IPS-20b (cell line): ENCODE data around the gene OR51D1.

Experiments
- H3K27ac ChIP-seq: one replicate; pipeline ENCODE4 v1.5.1; 2013; ENCODE audit warnings: low read length
- H3K27me3 ChIP-seq: 2 replicates; pipeline ENCODE4 v1.6.1; 2013; ENCODE audit warnings: mild to moderate bottlenecking, low read length, inconsistent platforms; ENCODE audit not compliant: insufficient read depth
- H3K36me3 ChIP-seq: 2 replicates; pipeline ENCODE4 v1.6.1; 2013; ENCODE audit warnings: low read depth, mild to moderate bottlenecking, inconsistent platforms, low read length, moderate library complexity; ENCODE audit not compliant: insufficient read depth
- H3K4me1 ChIP-seq: 2 replicates; pipeline ENCODE4 v1.6.1; 2013; ENCODE audit warnings: mild to moderate bottlenecking, control low read depth, inconsistent platforms, low read length, moderate library complexity; ENCODE audit not compliant: insufficient read depth
- H3K4me3 ChIP-seq: 2 replicates; pipeline ENCODE4 v1.5.1; 2013; ENCODE audit warnings: mild to moderate bottlenecking, low read length, inconsistent platforms
- H3K9ac ChIP-seq: 2 replicates; pipeline ENCODE4 v1.6.1; 2013; ENCODE audit warnings: low read depth, mild to moderate bottlenecking, inconsistent platforms, low read length, moderate library complexity
- H3K9me3 ChIP-seq: 2 replicates; pipeline ENCODE4 v1.6.1; 2013; ENCODE audit warnings: mild to moderate bottlenecking, low read depth, low read length, inconsistent platforms; ENCODE audit not compliant: insufficient read depth

The OR51D1 gene

DNA sequence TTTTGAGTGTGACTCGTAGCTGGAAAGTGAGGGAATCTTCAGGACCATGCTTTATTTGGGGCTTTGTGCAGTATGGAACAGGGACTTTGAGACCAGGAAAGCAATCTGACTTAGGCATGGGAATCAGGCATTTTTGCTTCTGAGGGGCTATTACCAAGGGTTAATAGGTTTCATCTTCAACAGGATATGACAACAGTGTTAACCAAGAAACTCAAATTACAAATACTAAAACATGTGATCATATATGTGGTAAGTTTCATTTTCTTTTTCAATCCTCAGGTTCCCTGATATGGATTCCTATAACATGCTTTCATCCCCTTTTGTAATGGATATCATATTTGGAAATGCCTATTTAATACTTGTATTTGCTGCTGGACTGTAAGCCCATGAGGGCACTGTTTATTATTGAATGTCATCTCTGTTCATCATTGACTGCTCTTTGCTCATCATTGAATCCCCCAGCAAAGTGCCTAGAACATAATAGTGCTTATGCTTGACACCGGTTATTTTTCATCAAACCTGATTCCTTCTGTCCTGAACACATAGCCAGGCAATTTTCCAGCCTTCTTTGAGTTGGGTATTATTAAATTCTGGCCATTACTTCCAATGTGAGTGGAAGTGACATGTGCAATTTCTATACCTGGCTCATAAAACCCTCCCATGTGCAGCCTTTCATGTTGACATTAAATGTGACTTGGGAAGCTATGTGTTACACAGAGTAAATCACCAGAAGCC is 17.5 kb downstream of the OR51D1 start:
- Histone ChIP-seq H3K27ac (no peak overlapping the region), H3K9me3 (no peaks in the 10 kb centered on the region), H3K4me1 (no peaks in the 10 kb centered on the region; the same call in 1 of the 2 replicates), H3K27me3 (no peaks in the 10 kb centered on the region), H3K36me3 (no peaks in the 10 kb centered on the region), H3K9ac (no peak overlapping the region), H3K4me3 (no peak overlapping the region)

GRCh38 chr11:4658629-4659445 is 21.6 kb downstream of the OR51D1 start:
- H3K27me3 ChIP-seq, result no peaks in the 10 kb centered on the region
- H3K4me3 ChIP-seq, result no peak overlapping the region
- no peak overlapping the region for H3K9ac ChIP-seq
- H3K9me3 ChIP-seq, result no peaks in the 10 kb centered on the region
- no peaks in the 10 kb centered on the region; the same call in 1 of the 2 replicates for H3K4me1 ChIP-seq
- no peak overlapping the region for H3K27ac ChIP-seq
- H3K36me3 ChIP-seq, result no peaks in the 10 kb centered on the region

DNA sequence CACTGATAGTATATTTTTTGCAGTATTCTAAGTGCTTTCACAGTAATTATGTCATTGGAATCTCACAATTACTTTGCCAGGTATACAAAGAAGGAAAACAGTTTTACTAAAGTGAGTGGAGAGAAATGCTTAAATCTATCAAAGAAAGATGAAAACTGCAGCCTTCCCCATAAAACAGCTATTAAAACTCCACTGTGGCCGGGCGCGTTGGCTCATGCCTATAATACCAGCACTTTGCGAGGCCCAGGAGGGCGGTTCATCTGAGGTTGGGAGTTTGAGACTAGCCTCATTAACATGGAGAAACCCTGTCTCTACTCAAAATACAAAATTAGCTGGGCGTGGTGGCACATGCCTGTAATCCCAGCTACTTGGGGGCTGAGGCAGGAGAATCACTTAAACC is 25.6 kb downstream of the OR51D1 start:
- Histone ChIP-seq H3K36me3 (no peaks in the 10 kb centered on the region), H3K4me3 (no peak overlapping the region), H3K9me3 (no peaks in the 10 kb centered on the region), H3K4me1 (no peaks in the 10 kb centered on the region; the same call in 1 of the 2 replicates), H3K9ac (no peak overlapping the region), H3K27ac (no peak overlapping the region), H3K27me3 (no peaks in the 10 kb centered on the region)

DNA sequence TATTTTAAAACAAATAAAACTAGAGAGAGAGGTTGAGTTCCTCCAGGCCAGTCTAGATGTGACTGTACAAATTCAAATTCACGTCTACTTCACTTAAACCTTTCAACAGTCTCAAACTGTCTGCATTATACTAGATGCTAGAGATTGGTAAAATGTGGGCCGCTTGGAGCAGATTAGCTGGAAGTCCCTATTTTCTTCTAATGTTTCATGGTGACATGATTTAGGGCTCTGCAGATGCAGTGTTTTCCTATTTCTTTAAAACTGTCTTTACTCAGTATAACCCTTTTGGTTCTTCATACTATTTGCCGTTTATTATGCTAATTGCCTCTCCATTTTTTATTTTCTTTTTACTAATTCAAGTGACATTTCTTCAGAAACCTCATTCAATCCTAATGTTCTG is 26.9 kb downstream of the OR51D1 start:
- H3K27me3 ChIP-seq, result no peaks in the 10 kb centered on the region
- no peak overlapping the region for H3K4me3 ChIP-seq
- no peaks in the 10 kb centered on the region for H3K36me3 ChIP-seq
- H3K9me3 ChIP-seq, result no peaks in the 10 kb centered on the region
- no peak overlapping the region for H3K27ac ChIP-seq
- no peak overlapping the region for H3K9ac ChIP-seq
- no peaks in the 10 kb centered on the region; the same call in 1 of the 2 replicates for H3K4me1 ChIP-seq

- Histone ChIP-seq H3K27ac (no peak overlapping the region), H3K9ac (no peak overlapping the region), H3K4me1 (no peaks in the 10 kb centered on the region), H3K36me3 (no peaks in the 10 kb centered on the region), H3K27me3 (no peaks in the 10 kb centered on the region), H3K9me3 (no peaks in the 10 kb centered on the region), H3K4me3 (no peak overlapping the region)
Measured at GRCh38 chr11:4664786-4665185, 27.5 kb downstream of the OR51D1 start.

DNA sequence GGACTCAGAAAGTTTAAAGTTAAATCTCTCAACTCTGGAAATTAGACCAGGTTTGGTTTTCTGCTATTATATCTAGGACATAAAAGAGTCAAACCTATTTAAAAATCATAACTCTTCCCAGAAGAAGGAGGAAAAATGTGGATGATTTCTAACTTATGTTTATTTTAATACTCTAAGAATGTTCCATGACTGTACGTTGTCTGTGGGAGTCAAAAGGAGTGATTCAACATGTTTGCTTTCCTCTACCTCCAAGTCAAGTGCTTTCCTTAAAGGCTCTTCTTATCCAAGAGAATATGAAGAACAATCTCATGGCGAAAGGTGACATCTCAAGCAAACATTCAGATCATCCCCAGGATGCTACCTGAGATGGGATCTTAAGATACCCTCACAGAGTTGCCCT is 28.1 kb downstream of the OR51D1 start:
- Histone ChIP-seq H3K27me3 (no peaks in the 10 kb centered on the region), H3K9me3 (no peaks in the 10 kb centered on the region), H3K4me3 (no peak overlapping the region), H3K36me3 (no peaks in the 10 kb centered on the region), H3K27ac (no peak overlapping the region), H3K4me1 (no peaks in the 10 kb centered on the region), H3K9ac (no peak overlapping the region)

DNA sequence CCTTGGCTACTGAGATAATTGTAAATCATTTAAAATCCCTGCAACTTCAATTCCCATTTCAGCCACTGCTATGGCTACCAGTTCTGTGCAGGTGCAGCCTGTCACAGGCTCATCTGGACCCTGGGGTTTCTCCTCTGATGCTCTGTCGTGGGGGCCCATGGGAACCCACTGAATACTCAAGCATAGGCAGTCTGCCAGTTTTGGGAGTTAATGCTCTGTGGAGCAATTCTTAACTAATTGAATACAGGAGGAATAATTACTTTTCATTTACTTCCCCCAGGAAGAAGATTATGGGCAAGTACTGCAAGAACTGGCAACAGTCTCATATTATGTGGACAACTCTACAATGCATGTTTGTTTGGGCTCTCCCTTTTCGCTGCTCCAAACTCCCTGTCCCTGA is 34.5 kb downstream of the OR51D1 start:
- H3K9ac ChIP-seq, result no peak overlapping the region
- H3K36me3 ChIP-seq, result no peaks in the 10 kb centered on the region
- H3K9me3 ChIP-seq, result no peaks in the 10 kb centered on the region
- no peak overlapping the region for H3K27ac ChIP-seq
- H3K27me3 ChIP-seq, result no peaks in the 10 kb centered on the region
- H3K4me1 ChIP-seq, result no peaks in the 10 kb centered on the region
- H3K4me3 ChIP-seq, result no peak overlapping the region

DNA sequence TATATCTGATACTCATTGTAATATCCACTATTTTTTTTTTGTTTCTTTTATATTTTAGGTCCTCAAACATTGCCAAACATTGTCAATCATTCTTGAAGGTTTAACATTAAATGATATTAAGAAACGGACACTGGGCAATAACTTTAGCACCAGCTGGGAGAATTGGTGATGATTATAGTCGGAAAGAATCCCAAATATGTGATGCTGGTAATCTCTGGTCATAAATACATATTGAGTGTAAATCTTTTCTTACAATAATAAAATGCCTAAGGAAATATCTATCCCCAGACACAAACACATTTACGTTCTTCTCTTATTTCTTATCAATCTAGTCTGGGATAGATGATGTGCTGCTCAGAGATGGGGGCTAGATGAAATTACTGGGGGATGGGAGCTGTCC is 35.2 kb downstream of the OR51D1 start:
- no peaks in the 10 kb centered on the region for H3K9me3 ChIP-seq
- no peaks in the 10 kb centered on the region for H3K36me3 ChIP-seq
- H3K4me1 ChIP-seq, result no peaks in the 10 kb centered on the region
- no peaks in the 10 kb centered on the region for H3K27me3 ChIP-seq
- no peak overlapping the region for H3K4me3 ChIP-seq
- H3K27ac ChIP-seq, result no peak overlapping the region
- H3K9ac ChIP-seq, result no peak overlapping the region

GRCh38 chr11:4673781-4674180 is 36.5 kb downstream of the OR51D1 start:
- no peaks in the 10 kb centered on the region for H3K9me3 ChIP-seq
- H3K36me3 ChIP-seq, result no peaks in the 10 kb centered on the region
- no peaks in the 10 kb centered on the region for H3K27me3 ChIP-seq
- H3K27ac ChIP-seq, result no peak overlapping the region
- no peaks in the 10 kb centered on the region for H3K4me1 ChIP-seq
- no peak overlapping the region for H3K4me3 ChIP-seq
- no peak overlapping the region for H3K9ac ChIP-seq

DNA sequence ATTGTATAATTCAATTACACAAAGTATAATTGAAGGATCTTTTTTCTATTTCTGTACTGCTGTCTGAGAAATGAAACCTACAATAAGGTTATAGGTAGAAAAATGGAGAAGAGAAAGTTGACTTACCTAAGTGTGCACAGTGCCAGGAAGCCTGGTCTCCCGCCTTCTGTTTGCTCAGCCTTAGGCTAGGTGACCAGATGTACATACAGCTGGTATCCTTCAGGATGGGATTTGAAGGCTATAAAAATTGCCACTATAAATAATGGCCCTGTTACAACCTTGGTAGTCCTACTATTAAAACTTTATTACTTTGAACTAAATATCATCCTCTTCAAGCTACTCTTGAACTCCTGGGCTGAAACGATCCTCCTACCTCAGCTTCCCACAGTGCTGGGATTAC is 40.7 kb downstream of the OR51D1 start:
- no peak overlapping the region for H3K27ac ChIP-seq
- no peak overlapping the region for H3K4me3 ChIP-seq
- no peak overlapping the region for H3K9ac ChIP-seq
- H3K27me3 ChIP-seq, result no peaks in the 10 kb centered on the region
- no peaks in the 10 kb centered on the region for H3K4me1 ChIP-seq
- no peaks in the 10 kb centered on the region for H3K9me3 ChIP-seq
- no peaks in the 10 kb centered on the region for H3K36me3 ChIP-seq

GRCh38 chr11:4680341-4680740 is 43.1 kb downstream of the OR51D1 start:
- Histone ChIP-seq H3K27me3 (no peaks in the 10 kb centered on the region), H3K4me1 (no peaks in the 10 kb centered on the region), H3K9me3 (no peaks in the 10 kb centered on the region), H3K36me3 (no peaks in the 10 kb centered on the region), H3K27ac (no peak overlapping the region), H3K9ac (no peak overlapping the region), H3K4me3 (no peak overlapping the region)
